HepG2 (cell line): ENCODE data around the gene SFTA2. TPM values are rescaled to one million over a fixed set of nuclear protein-coding genes. Genes with fewer than 3 reads are reported as not detected.

Source experiments
- ARID2 ChIP-seq: sonication (generic); formaldehyde crosslinking; IDR thresholded peaks from 2 replicates; pipeline ENCODE4 v1.8.1; 2022; ENCODE audit warnings: mild to moderate bottlenecking, missing genetic modification reagents, borderline replicate concordance
- CHCHD3 ChIP-seq: sonication (generic); formaldehyde crosslinking; IDR thresholded peaks from 2 replicates; pipeline ENCODE4 v1.8.0; 2022; ENCODE audit warnings: mild to moderate bottlenecking, missing genetic modification reagents, moderate library complexity
- GATAD1 ChIP-seq: IDR thresholded peaks from 2 replicates; pipeline ENCODE4 v1.6.1; 2016; ENCODE audit warnings: missing genetic modification reagents, missing compliant biosample characterization
- HMG20A ChIP-seq: IDR thresholded peaks from 2 replicates; pipeline ENCODE4 v1.6.1; 2016; ENCODE audit warnings: borderline replicate concordance
- HMG20B ChIP-seq: conservative IDR thresholded peaks from 2 replicates; pipeline ENCODE4 v1.6.1; 2016; ENCODE audit warnings: missing genetic modification reagents, missing compliant biosample characterization
- HOXD1 ChIP-seq: sonication (generic); formaldehyde crosslinking; IDR thresholded peaks from 2 replicates; pipeline ENCODE4 v1.5.0; 2020; ENCODE audit warnings: missing genetic modification reagents
- POLR2A ChIP-seq, 2 experiments: IDR thresholded peaks; 2 replicates each; pipeline ENCODE4 v1.6.1; 2011; ENCODE audit warnings: low read depth in 2 of 2, low read length in 2 of 2, mild to moderate bottlenecking in 1 of 2, moderate library complexity in 1 of 2; ENCODE audit not compliant: insufficient read depth in 1 of 2
- PPARG ChIP-seq: conservative IDR thresholded peaks from 2 replicates; pipeline ENCODE4 v1.6.1; 2016; ENCODE audit warnings: missing biosample characterization, missing genetic modification reagents
- REPIN1 ChIP-seq: sonication (generic); formaldehyde crosslinking; IDR thresholded peaks from 2 replicates; pipeline ENCODE4 v1.8.0; 2022; ENCODE audit warnings: missing genetic modification reagents, low read depth, mild to moderate bottlenecking, borderline replicate concordance
- SNAPC2 ChIP-seq: sonication (generic); formaldehyde crosslinking; IDR thresholded peaks from 2 replicates; pipeline ENCODE4 v1.8.1; 2022; ENCODE audit warnings: mild to moderate bottlenecking, missing genetic modification reagents
- ZNF160 ChIP-seq: sonication (generic); formaldehyde crosslinking; IDR thresholded peaks from 2 replicates; pipeline ENCODE4 v1.8.0; 2022; ENCODE audit warnings: mild to moderate bottlenecking, inconsistent platforms, missing genetic modification reagents
- ZNF232 ChIP-seq: sonication (generic); formaldehyde crosslinking; IDR thresholded peaks from 2 replicates; pipeline ENCODE4 v1.4.0; 2020; ENCODE audit warnings: missing genetic modification reagents, borderline replicate concordance
- ZNF382 ChIP-seq: sonication (generic); formaldehyde crosslinking; IDR thresholded peaks from 2 replicates; pipeline ENCODE4 v1.5.0; 2020; ENCODE audit warnings: missing genetic modification reagents, mild to moderate bottlenecking, borderline replicate concordance
- ZNF670 ChIP-seq: sonication (generic); formaldehyde crosslinking; IDR thresholded peaks from 2 replicates; pipeline ENCODE4 v1.8.0; 2022; ENCODE audit warnings: mild to moderate bottlenecking, missing genetic modification reagents, borderline replicate concordance
- polyA plus RNA-seq, 8 experiments: library from polyadenylated mRNA; depleted of rRNA in 3 of 8; stranded (reverse) in 7 of 8; unstranded in 1 of 8; fragments of >200 nt; fragmentation: Illumina TruSeq in 4 of 8; extraction: Trizol in 4 of 8; gene quantifications; 2 replicates each; pipeline versions ENCODE4 v1.2.1 to v1.2.3, GENCODE V29; 2011 to 2016; ENCODE audit warnings: low read depth in 4 of 8, missing spikeins in 1 of 8, mixed read lengths in 1 of 8; ENCODE audit not compliant: insufficient read depth in 1 of 8
- total RNA-seq, 5 experiments: library from RNA; depleted of rRNA; stranded (reverse); fragments of >200 nt; fragmentation: Illumina TruSeq; extraction: Trizol; gene quantifications; 2 replicates each; pipeline ENCODE4 v1.2.3, GENCODE V29; 2016; ENCODE audit warnings: low read depth in 1 of 5
- TF ChIP-seq, protein P1 (sequence below): sonication (generic); formaldehyde crosslinking; IDR thresholded peaks from 2 replicates; pipeline ENCODE4 v1.4.0; 2020; ENCODE audit warnings: mild to moderate bottlenecking, missing genetic modification reagents
- TF ChIP-seq, protein P2 (sequence below): IDR thresholded peaks from 2 replicates; pipeline ENCODE4 v1.6.1; 2016
- TF ChIP-seq, protein P3 (sequence below): sonication (generic); formaldehyde crosslinking; IDR thresholded peaks from 2 replicates; pipeline ENCODE4 v1.5.1; 2020; ENCODE audit warnings: missing genetic modification reagents, mild to moderate bottlenecking, borderline replicate concordance
- TF ChIP-seq, protein P4 (sequence below): sonication (generic); formaldehyde crosslinking; IDR thresholded peaks from 2 replicates; pipeline ENCODE4 v1.5.0; 2020; ENCODE audit warnings: missing genetic modification reagents

Gene SFTA2
- total and polyA plus RNA-seq, 2 of the 13 experiments (the other 11 are each of a cell fraction or from before 2014, with no cell fraction given), result not detected

DNA sequence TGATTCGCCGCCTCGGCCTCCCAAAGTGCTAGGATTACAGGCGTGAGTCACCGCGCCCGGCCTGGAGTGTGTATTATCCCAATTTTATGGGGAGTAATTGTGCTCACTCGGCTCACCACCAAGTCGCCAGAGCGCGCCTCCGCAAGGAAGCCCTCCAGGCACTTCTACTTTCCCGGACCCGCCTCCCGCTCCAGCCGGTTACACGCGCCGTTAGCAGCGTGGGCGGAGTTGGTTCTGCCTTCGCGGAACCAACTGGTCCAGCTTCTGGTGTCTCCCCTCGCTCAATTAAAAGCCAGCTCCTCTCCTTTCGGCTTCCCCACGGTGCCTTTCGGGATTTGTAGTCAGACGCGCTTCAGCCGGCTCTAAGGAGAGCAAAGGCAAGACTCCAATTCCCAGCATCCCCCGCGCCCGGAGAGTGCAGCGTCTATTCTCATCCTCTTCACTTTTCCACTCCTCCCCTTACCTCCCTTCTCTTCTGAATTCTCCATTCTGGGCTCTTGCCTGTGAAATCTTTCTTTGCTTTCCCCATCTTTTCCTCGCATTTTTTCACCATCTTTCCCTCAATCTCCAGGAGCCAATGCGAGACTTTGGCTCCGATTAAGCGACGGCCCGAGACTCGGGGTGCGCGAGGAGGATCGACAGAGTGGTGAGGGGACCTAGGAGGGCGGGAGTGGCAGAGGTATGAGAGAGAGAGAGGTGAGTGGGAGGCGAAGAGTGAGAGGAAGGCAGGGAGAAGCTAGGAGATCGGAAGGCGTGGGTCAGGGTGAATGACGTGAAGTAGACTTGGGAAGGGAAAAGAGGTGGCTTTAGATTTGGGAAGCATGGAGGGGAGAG is 24.0 kb downstream of the SFTA2 start, which contains the start of gene GTF2H4 (continued):
- TF ChIP-seq, protein P1, sequence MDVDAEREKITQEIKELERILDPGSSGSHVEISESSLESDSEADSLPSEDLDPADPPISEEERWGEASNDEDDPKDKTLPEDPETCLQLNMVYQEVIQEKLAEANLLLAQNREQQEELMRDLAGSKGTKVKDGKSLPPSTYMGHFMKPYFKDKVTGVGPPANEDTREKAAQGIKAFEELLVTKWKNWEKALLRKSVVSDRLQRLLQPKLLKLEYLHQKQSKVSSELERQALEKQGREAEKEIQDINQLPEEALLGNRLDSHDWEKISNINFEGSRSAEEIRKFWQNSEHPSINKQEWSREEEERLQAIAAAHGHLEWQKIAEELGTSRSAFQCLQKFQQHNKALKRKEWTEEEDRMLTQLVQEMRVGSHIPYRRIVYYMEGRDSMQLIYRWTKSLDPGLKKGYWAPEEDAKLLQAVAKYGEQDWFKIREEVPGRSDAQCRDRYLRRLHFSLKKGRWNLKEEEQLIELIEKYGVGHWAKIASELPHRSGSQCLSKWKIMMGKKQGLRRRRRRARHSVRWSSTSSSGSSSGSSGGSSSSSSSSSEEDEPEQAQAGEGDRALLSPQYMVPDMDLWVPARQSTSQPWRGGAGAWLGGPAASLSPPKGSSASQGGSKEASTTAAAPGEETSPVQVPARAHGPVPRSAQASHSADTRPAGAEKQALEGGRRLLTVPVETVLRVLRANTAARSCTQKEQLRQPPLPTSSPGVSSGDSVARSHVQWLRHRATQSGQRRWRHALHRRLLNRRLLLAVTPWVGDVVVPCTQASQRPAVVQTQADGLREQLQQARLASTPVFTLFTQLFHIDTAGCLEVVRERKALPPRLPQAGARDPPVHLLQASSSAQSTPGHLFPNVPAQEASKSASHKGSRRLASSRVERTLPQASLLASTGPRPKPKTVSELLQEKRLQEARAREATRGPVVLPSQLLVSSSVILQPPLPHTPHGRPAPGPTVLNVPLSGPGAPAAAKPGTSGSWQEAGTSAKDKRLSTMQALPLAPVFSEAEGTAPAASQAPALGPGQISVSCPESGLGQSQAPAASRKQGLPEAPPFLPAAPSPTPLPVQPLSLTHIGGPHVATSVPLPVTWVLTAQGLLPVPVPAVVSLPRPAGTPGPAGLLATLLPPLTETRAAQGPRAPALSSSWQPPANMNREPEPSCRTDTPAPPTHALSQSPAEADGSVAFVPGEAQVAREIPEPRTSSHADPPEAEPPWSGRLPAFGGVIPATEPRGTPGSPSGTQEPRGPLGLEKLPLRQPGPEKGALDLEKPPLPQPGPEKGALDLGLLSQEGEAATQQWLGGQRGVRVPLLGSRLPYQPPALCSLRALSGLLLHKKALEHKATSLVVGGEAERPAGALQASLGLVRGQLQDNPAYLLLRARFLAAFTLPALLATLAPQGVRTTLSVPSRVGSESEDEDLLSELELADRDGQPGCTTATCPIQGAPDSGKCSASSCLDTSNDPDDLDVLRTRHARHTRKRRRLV (CRISPR knock-in tag), result no peak
- TF ChIP-seq POLR2A (IDR thresholded peaks at IDR 0.05; ENCODE audit: insufficient read depth in 1 of 2, low read depth in 2 of 2, low read length in 2 of 2) (peak; percentile 54 to 68), GATAD1 (CRISPR knock-in tag) (peak; percentile 98), ZNF382 (CRISPR knock-in tag) (no peak), ARID2 (CRISPR knock-in tag) (no peak; the same call in 1 of the 2 replicates), ZNF232 (CRISPR knock-in tag) (0 out of 2 replicates have a peak, but pooled peaks have one; percentile 21), HMG20A (peak; percentile 48; the same call in 1 of the 2 replicates), ZNF160 (no peak), REPIN1 (CRISPR knock-in tag) (peak; percentile 88), CHCHD3 (CRISPR knock-in tag) (no peak), ZNF670 (CRISPR knock-in tag) (peak; percentile 66; the same call in 1 of the 2 replicates), HMG20B (peak; percentile 68; the same call in 1 of the 2 replicates), PPARG (no peak), SNAPC2 (CRISPR knock-in tag) (peak; percentile 86; the same call in 1 of the 2 replicates), HOXD1 (peak; percentile 63; the same call in 1 of the 2 replicates)
- TF ChIP-seq, protein P2, sequence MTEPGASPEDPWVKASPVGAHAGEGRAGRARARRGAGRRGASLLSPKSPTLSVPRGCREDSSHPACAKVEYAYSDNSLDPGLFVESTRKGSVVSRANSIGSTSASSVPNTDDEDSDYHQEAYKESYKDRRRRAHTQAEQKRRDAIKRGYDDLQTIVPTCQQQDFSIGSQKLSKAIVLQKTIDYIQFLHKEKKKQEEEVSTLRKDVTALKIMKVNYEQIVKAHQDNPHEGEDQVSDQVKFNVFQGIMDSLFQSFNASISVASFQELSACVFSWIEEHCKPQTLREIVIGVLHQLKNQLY (CRISPR knock-in tag), result no peak
- TF ChIP-seq, protein P3, sequence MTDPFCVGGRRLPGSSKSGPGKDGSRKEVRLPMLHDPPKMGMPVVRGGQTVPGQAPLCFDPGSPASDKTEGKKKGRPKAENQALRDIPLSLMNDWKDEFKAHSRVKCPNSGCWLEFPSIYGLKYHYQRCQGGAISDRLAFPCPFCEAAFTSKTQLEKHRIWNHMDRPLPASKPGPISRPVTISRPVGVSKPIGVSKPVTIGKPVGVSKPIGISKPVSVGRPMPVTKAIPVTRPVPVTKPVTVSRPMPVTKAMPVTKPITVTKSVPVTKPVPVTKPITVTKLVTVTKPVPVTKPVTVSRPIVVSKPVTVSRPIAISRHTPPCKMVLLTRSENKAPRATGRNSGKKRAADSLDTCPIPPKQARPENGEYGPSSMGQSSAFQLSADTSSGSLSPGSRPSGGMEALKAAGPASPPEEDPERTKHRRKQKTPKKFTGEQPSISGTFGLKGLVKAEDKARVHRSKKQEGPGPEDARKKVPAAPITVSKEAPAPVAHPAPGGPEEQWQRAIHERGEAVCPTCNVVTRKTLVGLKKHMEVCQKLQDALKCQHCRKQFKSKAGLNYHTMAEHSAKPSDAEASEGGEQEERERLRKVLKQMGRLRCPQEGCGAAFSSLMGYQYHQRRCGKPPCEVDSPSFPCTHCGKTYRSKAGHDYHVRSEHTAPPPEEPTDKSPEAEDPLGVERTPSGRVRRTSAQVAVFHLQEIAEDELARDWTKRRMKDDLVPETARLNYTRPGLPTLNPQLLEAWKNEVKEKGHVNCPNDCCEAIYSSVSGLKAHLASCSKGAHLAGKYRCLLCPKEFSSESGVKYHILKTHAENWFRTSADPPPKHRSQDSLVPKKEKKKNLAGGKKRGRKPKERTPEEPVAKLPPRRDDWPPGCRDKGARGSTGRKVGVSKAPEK (CRISPR knock-in tag), result peak; percentile 91; the same call in 1 of the 2 replicates
- TF ChIP-seq, protein P4, sequence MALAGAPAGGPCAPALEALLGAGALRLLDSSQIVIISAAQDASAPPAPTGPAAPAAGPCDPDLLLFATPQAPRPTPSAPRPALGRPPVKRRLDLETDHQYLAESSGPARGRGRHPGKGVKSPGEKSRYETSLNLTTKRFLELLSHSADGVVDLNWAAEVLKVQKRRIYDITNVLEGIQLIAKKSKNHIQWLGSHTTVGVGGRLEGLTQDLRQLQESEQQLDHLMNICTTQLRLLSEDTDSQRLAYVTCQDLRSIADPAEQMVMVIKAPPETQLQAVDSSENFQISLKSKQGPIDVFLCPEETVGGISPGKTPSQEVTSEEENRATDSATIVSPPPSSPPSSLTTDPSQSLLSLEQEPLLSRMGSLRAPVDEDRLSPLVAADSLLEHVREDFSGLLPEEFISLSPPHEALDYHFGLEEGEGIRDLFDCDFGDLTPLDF (CRISPR knock-in tag), result peak; percentile 52; the same call in 1 of the 2 replicates
